Panc1 (cell line): ENCODE data around the gene NEU2.

Experiments used
- CTCF ChIP-seq: fragments of 450-650 bp; IDR thresholded peaks from 2 replicates; pipeline ENCODE4 v1.5.1; 2017; ENCODE audit warnings: mild to moderate bottlenecking
- REST ChIP-seq, 2 experiments: IDR thresholded peaks; 2 replicates each; pipeline ENCODE4 v1.6.1; 2011 to 2012; ENCODE audit warnings: low read depth in 2 of 2, control low read depth in 1 of 2, low read length in 1 of 2, mild to moderate bottlenecking in 1 of 2, moderate library complexity in 1 of 2; ENCODE audit not compliant: insufficient read depth in 1 of 2

GRCh38 chr2:232997749-232998665 lies 34.5 kb upstream of the NEU2 start:
- TF ChIP-seq CTCF: no peak
- TF ChIP-seq REST (IDR thresholded peaks at IDR 0.05; ENCODE audit: insufficient read depth in 1 of 2, low read depth in 2 of 2, low read length in 1 of 2): no peak
